Mesenchymal stem cell (in vitro differentiated cells and primary cell): ENCODE measurements around the gene C2orf81.

Experiments used
- DNase-seq: peaks from one replicate; pipeline ENCODE4 v3.0.0-alpha.2; 2013
- H2AFZ ChIP-seq: one replicate; pipeline ENCODE4 v1.6.1; 2013; ENCODE audit warnings: low read depth, mild to moderate bottlenecking, control low read depth, inconsistent platforms, low read length, moderate library complexity
- H2AK5ac ChIP-seq: 2 replicates; pipeline ENCODE4 v1.6.1; 2013; ENCODE audit warnings: low read length, moderate library complexity, mild to moderate bottlenecking, inconsistent platforms; ENCODE audit not compliant: severe bottlenecking
- H2BK120ac ChIP-seq: one replicate; pipeline ENCODE4 v1.6.1; 2013; ENCODE audit warnings: low read depth, mild to moderate bottlenecking, inconsistent platforms, low read length, moderate library complexity
- H2BK12ac ChIP-seq, 2 experiments: one replicate each; pipeline ENCODE4 v1.6.1; 2013; ENCODE audit warnings: inconsistent platforms in 2 of 2, low read length in 2 of 2, mild to moderate bottlenecking in 2 of 2, moderate library complexity in 2 of 2, control low read depth in 1 of 2
- H2BK15ac ChIP-seq: one replicate; pipeline ENCODE4 v1.6.1; 2013; ENCODE audit warnings: mild to moderate bottlenecking, low read depth, inconsistent platforms; ENCODE audit not compliant: poor library complexity, severe bottlenecking
- H2BK5ac ChIP-seq: 2 replicates; pipeline ENCODE4 v1.6.1; 2013; ENCODE audit warnings: low read depth, mild to moderate bottlenecking, low read length, control low read depth, inconsistent platforms; ENCODE audit not compliant: poor library complexity, severe bottlenecking
- H3K14ac ChIP-seq, 2 experiments: one replicate each; pipeline ENCODE4 v1.6.1; 2013; ENCODE audit warnings: inconsistent platforms in 2 of 2, low read length in 2 of 2, control low read depth in 1 of 2, mild to moderate bottlenecking in 1 of 2, moderate library complexity in 1 of 2
- H3K18ac ChIP-seq, 2 experiments: one replicate each; pipeline ENCODE4 v1.6.1; 2013; ENCODE audit warnings: inconsistent platforms in 2 of 2, low read length in 2 of 2, control low read depth in 1 of 2, low read depth in 1 of 2, mild to moderate bottlenecking in 1 of 2
- H3K23ac ChIP-seq, 2 experiments: one replicate each; pipeline ENCODE4 v1.6.1; 2013; ENCODE audit warnings: inconsistent platforms in 2 of 2, low read length in 2 of 2, mild to moderate bottlenecking in 2 of 2, moderate library complexity in 2 of 2, control low read depth in 1 of 2
- H3K27ac ChIP-seq: 2 replicates; pipeline ENCODE4 v1.5.1; 2013; ENCODE audit warnings: mild to moderate bottlenecking, moderate library complexity, low read length, control low read depth, inconsistent platforms; ENCODE audit not compliant: poor library complexity, severe bottlenecking
- H3K27me3 ChIP-seq, 2 experiments: 2 replicates each; pipeline versions ENCODE4 v1.6.1 to v1.7.0; 2013; ENCODE audit warnings: low read length in 2 of 2, mild to moderate bottlenecking in 2 of 2, moderate library complexity in 2 of 2, control low read depth in 1 of 2, inconsistent platforms in 1 of 2; ENCODE audit not compliant: control insufficient read depth in 1 of 2, insufficient read depth in 1 of 2
- H3K36me3 ChIP-seq, 2 experiments: 2 replicates each; pipeline versions ENCODE4 v1.6.1 to v1.7.0; 2013; ENCODE audit warnings: low read length in 2 of 2, control low read depth in 1 of 2, inconsistent platforms in 1 of 2, low read depth in 1 of 2, mild to moderate bottlenecking in 1 of 2; ENCODE audit not compliant: insufficient read depth in 2 of 2, control insufficient read depth in 1 of 2
- H3K4ac ChIP-seq, 2 experiments: one replicate each; pipeline ENCODE4 v1.6.1; 2013; ENCODE audit warnings: inconsistent platforms in 2 of 2, low read length in 2 of 2, mild to moderate bottlenecking in 2 of 2, moderate library complexity in 2 of 2, control low read depth in 1 of 2, low read depth in 1 of 2
- H3K4me1 ChIP-seq: 2 replicates; pipeline ENCODE4 v1.6.1; 2013; ENCODE audit warnings: low read depth, low read length, control low read depth; ENCODE audit not compliant: control insufficient read depth, insufficient read depth
- H3K4me2 ChIP-seq: 2 replicates; pipeline ENCODE4 v1.6.1; 2013; ENCODE audit warnings: low read length, mild to moderate bottlenecking, inconsistent platforms; ENCODE audit not compliant: poor library complexity, severe bottlenecking
- H3K4me3 ChIP-seq, 2 experiments: 2 replicates each; pipeline versions ENCODE4 v1.5.1 to v1.7.0; 2013; ENCODE audit warnings: low read length in 2 of 2, mild to moderate bottlenecking in 2 of 2, control low read depth in 1 of 2, low read depth in 1 of 2; ENCODE audit not compliant: insufficient read depth in 1 of 2
- H3K79me1 ChIP-seq: replicated peaks from 2 replicates; pipeline ENCODE4 v1.6.1; 2013; ENCODE audit warnings: mild to moderate bottlenecking, control low read depth, low read length, inconsistent platforms; ENCODE audit not compliant: poor library complexity, severe bottlenecking
- H3K9ac ChIP-seq: 2 replicates; pipeline ENCODE4 v1.7.0; 2013; ENCODE audit warnings: mild to moderate bottlenecking, low read length, moderate library complexity
- H3K9me3 ChIP-seq: 2 replicates; pipeline ENCODE4 v1.7.0; 2013; ENCODE audit warnings: mild to moderate bottlenecking, low read length; ENCODE audit not compliant: control insufficient read depth
- H4K8ac ChIP-seq: one replicate; pipeline ENCODE4 v1.6.1; 2013; ENCODE audit warnings: inconsistent platforms, mild to moderate bottlenecking, low read length, moderate library complexity
- H4K91ac ChIP-seq: one replicate; pipeline ENCODE4 v1.6.1; 2013; ENCODE audit warnings: mild to moderate bottlenecking, low read length, inconsistent platforms
- WGBS: methylation state at CpG from one replicate; pipeline ENCODE4 v1.1.7; 2013; ENCODE audit warnings: mixed read lengths; 5-methylcytosine and 5-hydroxymethylcytosine counted together

Gene C2orf81

GRCh38 chr2:74420006-74420405 lies 1.4 kb downstream of the C2orf81 start:
- no peak overlapping the region for H3K18ac ChIP-seq
- H2BK12ac ChIP-seq = no peak overlapping the region
- H3K27me3 ChIP-seq = no peaks in the 10 kb centered on the region
- no peak overlapping the region for H2BK15ac ChIP-seq
- peaks cover 8% of the 10 kb centered on the region for H3K4me1 ChIP-seq
- H3K9ac ChIP-seq = no peak overlapping the region
- no peak for DNase-seq
- H2AK5ac ChIP-seq = no peak overlapping the region
- H3K14ac ChIP-seq = no peak overlapping the region
- no peak overlapping the region for H2BK5ac ChIP-seq
- no peak overlapping the region for H3K4ac ChIP-seq
- no peak overlapping the region for H4K91ac ChIP-seq
- no peak overlapping the region for H3K4me2 ChIP-seq
- no peaks in the 10 kb centered on the region for H3K9me3 ChIP-seq
- H3K36me3 ChIP-seq = peaks cover 4 to 5% of the 10 kb centered on the region in 2 experiments
- no peaks in the 10 kb centered on the region for H3K79me1 ChIP-seq
- no peak overlapping the region for H3K27ac ChIP-seq
- WGBS = 100% methylated on average over 1 of the region's 2 CpGs
- H2BK120ac ChIP-seq = no peak overlapping the region
- H4K8ac ChIP-seq = no peak overlapping the region
- no peak overlapping the region for H3K4me3 ChIP-seq
- no peak overlapping the region for H3K23ac ChIP-seq
- no peak overlapping the region for H2AFZ ChIP-seq

GRCh38 chr2:74419345-74419744 lies 2.1 kb downstream of the C2orf81 start:
- H2AFZ ChIP-seq = no peak overlapping the region
- no peak overlapping the region for H3K4ac ChIP-seq
- H3K9me3 ChIP-seq = no peaks in the 10 kb centered on the region
- H3K36me3 ChIP-seq = peaks cover 0 to 4% of the 10 kb centered on the region in 2 experiments
- H2BK15ac ChIP-seq = no peak overlapping the region
- no peak overlapping the region for H4K91ac ChIP-seq
- no peak overlapping the region for H3K9ac ChIP-seq
- no peak overlapping the region for H3K4me3 ChIP-seq
- H3K4me2 ChIP-seq = no peak overlapping the region
- H2BK5ac ChIP-seq = no peak overlapping the region
- H3K27ac ChIP-seq = no peak overlapping the region
- no CpG with 5 or more reads among the region's 1 CpG for WGBS
- H4K8ac ChIP-seq = no peak overlapping the region
- H3K27me3 ChIP-seq = no peaks in the 10 kb centered on the region
- no peak overlapping the region for H2AK5ac ChIP-seq
- peaks cover 8% of the 10 kb centered on the region for H3K4me1 ChIP-seq
- no peaks in the 10 kb centered on the region for H3K79me1 ChIP-seq
- no peak overlapping the region for H3K23ac ChIP-seq
- H2BK120ac ChIP-seq = no peak overlapping the region
- H3K14ac ChIP-seq = no peak overlapping the region
- no peak overlapping the region for H2BK12ac ChIP-seq
- DNase-seq = no peak
- no peak overlapping the region for H3K18ac ChIP-seq

- Histone ChIP-seq H3K23ac (no peak overlapping the region), H3K9ac (no peak overlapping the region), H3K4me1 (peaks cover 8% of the 10 kb centered on the region)
Observed at GRCh38 chr2:74418312-74418711, 3.1 kb downstream of the C2orf81 start.

GRCh38 chr2:74417763-74418162 lies 3.7 kb downstream of the C2orf81 start:
- Histone ChIP-seq H3K27me3 (no peaks in the 10 kb centered on the region), H3K79me1 (no peaks in the 10 kb centered on the region), H3K23ac (no peak overlapping the region), H2BK5ac (no peak overlapping the region), H3K14ac (no peak overlapping the region), H3K4me1 (peaks cover 8% of the 10 kb centered on the region), H3K9me3 (no peaks in the 10 kb centered on the region), H3K4me2 (no peak overlapping the region), H2AK5ac (no peak overlapping the region), H3K27ac (no peak overlapping the region), H3K4ac (no peak overlapping the region), H3K4me3 (no peak overlapping the region), H3K18ac (no peak overlapping the region), H2BK120ac (no peak overlapping the region), H3K9ac (no peak overlapping the region), H2BK15ac (no peak overlapping the region), H3K36me3 (peaks cover 0 to 4% of the 10 kb centered on the region in 2 experiments), H4K8ac (no peak overlapping the region), H2BK12ac (no peak overlapping the region), H4K91ac (no peak overlapping the region), H2AFZ (no peak overlapping the region)
- 82% methylated on average over 5 of the region's 6 CpGs for WGBS
- no peak for DNase-seq

More at GRCh38 chr2:74418312-74418711, 3.1 kb downstream of the C2orf81 start:
- 89% methylated on average over 20 of the region's 27 CpGs for WGBS
- Histone ChIP-seq H3K36me3 (peaks cover 0 to 4% of the 10 kb centered on the region in 2 experiments), H3K27me3 (no peaks in the 10 kb centered on the region), H3K27ac (no peak overlapping the region), H2BK12ac (no peak overlapping the region), H3K14ac (no peak overlapping the region), H2BK120ac (no peak overlapping the region), H2BK5ac (no peak overlapping the region), H3K4me2 (no peak overlapping the region), H4K8ac (no peak overlapping the region), H2BK15ac (no peak overlapping the region), H3K4ac (no peak overlapping the region), H3K79me1 (no peaks in the 10 kb centered on the region), H3K4me3 (no peak overlapping the region), H2AK5ac (no peak overlapping the region), H3K18ac (no peak overlapping the region), H3K9me3 (no peaks in the 10 kb centered on the region), H2AFZ (no peak overlapping the region), H4K91ac (no peak overlapping the region)
- DNase-seq = no peak
